Fibroblast of villous mesenchyme (primary cell): ENCODE measurements around the gene CXCL12. TPM values are rescaled to one million over a fixed set of nuclear protein-coding genes. Genes with fewer than 3 reads are reported as not detected.

ENCODE experiments used
- DNase-seq: peaks from one replicate; pipeline ENCODE4 v3.0.0-alpha.2; 2010; ENCODE audit warnings: low read depth
- H3K4me3 ChIP-seq: 2 replicates; pipeline ENCODE4 v1.5.1; 2011; ENCODE audit warnings: low read depth, mild to moderate bottlenecking, low read length
- total RNA-seq: library from RNA; depleted of rRNA; stranded (reverse); fragments of >200 nt; gene quantifications from 2 replicates; pipeline ENCODE4 v1.2.3, GENCODE V29; 2012
- TF ChIP-seq, protein P1 (sequence below): IDR thresholded peaks from 2 replicates; pipeline ENCODE4 v1.5.1; 2012; ENCODE audit warnings: low read depth, mild to moderate bottlenecking, low read length; ENCODE audit not compliant: insufficient read depth

Gene CXCL12
- total RNA-seq, 1 donor: 67.4 TPM

- DNase-seq: no peak
- no peak overlapping the region for H3K4me3 ChIP-seq
- TF ChIP-seq, protein P1, sequence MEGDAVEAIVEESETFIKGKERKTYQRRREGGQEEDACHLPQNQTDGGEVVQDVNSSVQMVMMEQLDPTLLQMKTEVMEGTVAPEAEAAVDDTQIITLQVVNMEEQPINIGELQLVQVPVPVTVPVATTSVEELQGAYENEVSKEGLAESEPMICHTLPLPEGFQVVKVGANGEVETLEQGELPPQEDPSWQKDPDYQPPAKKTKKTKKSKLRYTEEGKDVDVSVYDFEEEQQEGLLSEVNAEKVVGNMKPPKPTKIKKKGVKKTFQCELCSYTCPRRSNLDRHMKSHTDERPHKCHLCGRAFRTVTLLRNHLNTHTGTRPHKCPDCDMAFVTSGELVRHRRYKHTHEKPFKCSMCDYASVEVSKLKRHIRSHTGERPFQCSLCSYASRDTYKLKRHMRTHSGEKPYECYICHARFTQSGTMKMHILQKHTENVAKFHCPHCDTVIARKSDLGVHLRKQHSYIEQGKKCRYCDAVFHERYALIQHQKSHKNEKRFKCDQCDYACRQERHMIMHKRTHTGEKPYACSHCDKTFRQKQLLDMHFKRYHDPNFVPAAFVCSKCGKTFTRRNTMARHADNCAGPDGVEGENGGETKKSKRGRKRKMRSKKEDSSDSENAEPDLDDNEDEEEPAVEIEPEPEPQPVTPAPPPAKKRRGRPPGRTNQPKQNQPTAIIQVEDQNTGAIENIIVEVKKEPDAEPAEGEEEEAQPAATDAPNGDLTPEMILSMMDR: no peak
Measured at GRCh38 chr10:44357023-44357540, 27.8 kb downstream of the CXCL12 start.

GRCh38 chr10:44356139-44357022 lies 28.5 kb downstream of the CXCL12 start:
- no peak for DNase-seq
- no peak overlapping the region for H3K4me3 ChIP-seq
- TF ChIP-seq, protein P1: no peak

- DNase-seq: no peak
- TF ChIP-seq, protein P1: no peak
- no peak overlapping the region for H3K4me3 ChIP-seq
Measured at GRCh38 chr10:44355630-44356029, 29.3 kb downstream of the CXCL12 start.

GRCh38 chr10:44354771-44355170 lies 30.1 kb downstream of the CXCL12 start:
- no peak overlapping the region for H3K4me3 ChIP-seq
- TF ChIP-seq, protein P1: no peak
- no peak for DNase-seq

- no peak for DNase-seq
- TF ChIP-seq, protein P1: no peak
- H3K4me3 ChIP-seq: no peak overlapping the region
Measured at GRCh38 chr10:44353721-44354120, 31.2 kb downstream of the CXCL12 start.

DNA sequence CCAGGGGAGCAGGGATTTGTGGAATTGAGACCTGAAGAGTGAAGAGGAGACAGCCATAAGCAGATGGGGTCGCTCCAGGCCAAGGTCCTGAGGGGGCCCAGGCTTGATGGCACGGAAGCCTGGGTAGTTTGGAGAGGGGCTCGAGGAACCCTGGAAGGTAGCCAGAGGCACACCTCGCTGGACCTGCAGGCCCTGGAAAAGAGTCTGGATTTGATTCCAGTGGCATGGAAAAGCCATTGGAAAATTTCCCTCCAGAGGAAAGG lies 31.8 kb downstream of the CXCL12 start:
- TF ChIP-seq, protein P1: no peak
- no peak for DNase-seq

More for the DNA sequence above, 31.8 kb downstream of the CXCL12 start:
- no peak overlapping the region for H3K4me3 ChIP-seq
